Immature natural killer cell (primary cell): ENCODE results near the gene MC1R. TPM values are rescaled to one million over a fixed set of nuclear protein-coding genes. Genes with fewer than 3 reads are reported as not detected.
"Not testable (repeated sequence)": the region's sequence is repeated elsewhere in the genome, so short reads cannot be mapped to it uniquely, and the experiment has no call there.

Experiments
- DNase-seq, 3 donors: peaks; one replicate each; pipeline ENCODE4 v3.0.0; 2022; ENCODE audit warnings: mixed read lengths in 1 of 3
- H3K27ac Mint-ChIP-seq, 6 donors: one replicate each; pipeline ENCODE4 v1.8.0; 2020; ENCODE audit warnings: mixed read lengths in 6 of 6, mild to moderate bottlenecking in 5 of 6, inconsistent platforms in 4 of 6, moderate library complexity in 3 of 6
- H3K27me3 Mint-ChIP-seq, 3 donors: one replicate each; pipeline ENCODE4 v1.8.0; 2020 to 2021; ENCODE audit warnings: low read depth in 3 of 3, mild to moderate bottlenecking in 3 of 3, mixed read lengths in 3 of 3, moderate library complexity in 3 of 3, inconsistent platforms in 1 of 3
- H3K36me3 Mint-ChIP-seq, 3 donors: one replicate each; pipeline ENCODE4 v1.8.0; 2020; ENCODE audit warnings: mixed read lengths in 3 of 3, inconsistent platforms in 2 of 3, mild to moderate bottlenecking in 2 of 3
- H3K4me1 Mint-ChIP-seq, 2 donors: one replicate each; pipeline ENCODE4 v1.8.0; 2020; ENCODE audit warnings: inconsistent platforms in 2 of 2, mild to moderate bottlenecking in 2 of 2, mixed read lengths in 2 of 2, moderate library complexity in 1 of 2
- H3K4me3 Mint-ChIP-seq, 5 donors: one replicate each; pipeline ENCODE4 v1.8.0; 2020; ENCODE audit warnings: mild to moderate bottlenecking in 5 of 5, mixed read lengths in 5 of 5, inconsistent platforms in 3 of 5, moderate library complexity in 3 of 5
- H3K9me3 Mint-ChIP-seq, 6 donors: one replicate each; pipeline ENCODE4 v1.8.0; 2020; ENCODE audit warnings: mild to moderate bottlenecking in 6 of 6, mixed read lengths in 6 of 6, inconsistent platforms in 4 of 6, moderate library complexity in 3 of 6
- polyA plus RNA-seq, 3 donors: library from polyadenylated mRNA; unstranded; fragments of 300-500 nt; fragmentation: Illumina TruSeq; gene quantifications; one replicate each; pipeline ENCODE4 v1.2.3, GENCODE V29; 2021

MC1R gene
- polyA plus RNA-seq, 3 donors from 2014 or later = 0.34 to 1.1 TPM; not detected in 1

DNA sequence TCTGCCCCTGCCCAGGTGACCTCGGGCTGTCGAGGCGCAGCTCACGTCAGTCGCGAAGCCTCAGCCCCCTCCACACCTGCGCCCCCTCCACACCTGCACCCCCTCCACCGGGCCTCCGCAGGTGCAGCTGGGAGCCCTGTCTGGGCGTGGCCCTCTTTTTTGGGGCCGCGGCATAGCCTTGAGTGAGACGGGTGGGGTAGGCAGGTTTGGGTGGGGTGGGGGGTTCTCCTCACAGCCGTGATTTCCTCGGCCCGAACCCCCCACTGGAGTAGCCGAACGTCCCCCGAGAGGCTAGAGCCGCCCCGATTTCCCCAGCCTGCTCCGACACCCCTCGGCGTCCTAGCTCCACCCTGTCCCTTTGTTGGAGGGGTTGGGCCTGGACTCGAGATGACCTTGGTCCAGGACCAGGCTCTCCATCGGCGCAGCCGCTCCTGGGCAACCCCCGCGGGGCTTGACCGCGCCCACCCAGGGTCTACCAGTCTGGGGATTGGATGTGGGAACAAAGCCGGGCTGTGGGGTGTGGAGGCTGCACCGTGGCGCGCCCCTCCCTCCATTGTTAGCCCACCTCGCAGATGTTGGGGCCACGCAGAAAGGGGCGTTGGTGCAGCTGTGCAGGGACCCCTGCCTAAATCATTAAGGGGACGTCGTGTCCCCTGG, 5.1 kb downstream of the MC1R start:
- H3K9me3 Mint-ChIP-seq = no peaks in the 10 kb centered on the region
- no peak overlapping the region for H3K27ac Mint-ChIP-seq
- no peak overlapping the region for H3K4me3 Mint-ChIP-seq
- DNase-seq = no peak
- H3K4me1 Mint-ChIP-seq = peaks cover 14 to 26% of the 10 kb centered on the region in 2 donors
- H3K36me3 Mint-ChIP-seq = peaks cover 0 to 4% (median 0%) of the 10 kb centered on the region in 3 donors
- peaks cover 7 to 29% (median 13%) of the 10 kb centered on the region in 3 donors for H3K27me3 Mint-ChIP-seq

DNA sequence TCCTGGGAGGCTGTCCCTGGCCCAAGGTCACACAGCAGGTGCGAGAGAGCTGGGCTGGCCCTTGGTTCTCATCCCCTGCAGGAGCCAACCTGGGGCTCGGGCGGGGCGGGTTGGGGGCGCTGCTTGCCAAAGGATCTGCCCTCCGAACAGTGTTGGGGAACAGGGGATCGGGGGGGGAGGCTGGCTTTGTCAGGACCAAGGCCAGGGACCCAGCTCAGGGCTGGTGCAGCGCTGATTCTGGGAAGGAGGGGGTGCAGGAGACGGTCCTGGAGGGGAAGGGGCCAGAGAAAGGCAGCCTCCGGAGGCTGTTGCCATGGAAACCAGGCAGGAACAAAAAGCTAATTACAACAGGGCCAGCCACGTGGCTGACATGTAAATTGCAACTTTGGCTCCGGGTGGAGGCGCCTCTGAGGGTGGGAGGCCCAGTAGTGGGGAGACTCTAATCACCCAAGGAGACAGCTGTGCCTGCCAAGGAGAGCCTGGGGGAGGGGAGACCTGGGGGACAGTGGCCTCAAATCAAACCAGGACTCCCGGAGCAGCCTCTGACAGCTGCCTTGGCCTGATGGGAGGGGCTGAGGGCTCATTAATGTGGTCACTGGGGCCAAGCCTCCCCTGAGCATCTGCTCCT, 5.7 kb downstream of the MC1R start:
- Mint-ChIP-seq H3K4me1 (peaks cover 14 to 22% of the 10 kb centered on the region in 2 donors), H3K27me3 (peaks cover 7 to 26% (median 12%) of the 10 kb centered on the region in 3 donors), H3K27ac (no peak overlapping the region), H3K36me3 (peaks cover 0 to 4% (median 0%) of the 10 kb centered on the region in 3 donors), H3K9me3 (no peaks in the 10 kb centered on the region), H3K4me3 (peak overlapping the region in 1 of 5 donors; percentile 30)
- DNase-seq = peak in 1 of 3 donors; percentile 37

DNA sequence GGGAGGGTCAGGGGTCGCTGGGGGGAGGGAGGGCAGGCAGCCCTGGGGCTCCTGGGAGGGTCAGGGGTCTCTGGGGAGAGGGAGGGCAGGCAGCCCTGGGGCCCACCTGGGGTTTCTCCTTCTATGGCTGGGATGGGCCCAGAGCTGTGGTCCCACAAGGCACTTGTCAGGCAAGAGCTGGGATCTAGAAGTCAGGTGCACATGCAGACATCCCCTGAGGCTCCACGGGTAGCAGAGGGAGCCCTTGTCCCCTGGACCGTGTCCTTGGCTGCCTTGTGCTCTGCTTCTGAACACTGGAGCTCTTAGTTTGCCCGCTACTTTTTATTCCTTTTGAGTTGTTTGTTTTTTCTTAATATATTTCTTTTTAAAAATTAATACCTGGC, 6.3 kb downstream of the MC1R start:
- peaks cover 11 to 17% of the 10 kb centered on the region in 2 donors for H3K4me1 Mint-ChIP-seq
- H3K27ac Mint-ChIP-seq = no peak overlapping the region
- H3K4me3 Mint-ChIP-seq = peak overlapping the region in 1 of 5 donors; percentile 56
- DNase-seq = no peak
- H3K36me3 Mint-ChIP-seq = peaks cover 0 to 1% (median 0%) of the 10 kb centered on the region in 3 donors
- no peaks in the 10 kb centered on the region for H3K9me3 Mint-ChIP-seq
- H3K27me3 Mint-ChIP-seq = peaks cover 7 to 23% (median 15%) of the 10 kb centered on the region in 3 donors

DNA sequence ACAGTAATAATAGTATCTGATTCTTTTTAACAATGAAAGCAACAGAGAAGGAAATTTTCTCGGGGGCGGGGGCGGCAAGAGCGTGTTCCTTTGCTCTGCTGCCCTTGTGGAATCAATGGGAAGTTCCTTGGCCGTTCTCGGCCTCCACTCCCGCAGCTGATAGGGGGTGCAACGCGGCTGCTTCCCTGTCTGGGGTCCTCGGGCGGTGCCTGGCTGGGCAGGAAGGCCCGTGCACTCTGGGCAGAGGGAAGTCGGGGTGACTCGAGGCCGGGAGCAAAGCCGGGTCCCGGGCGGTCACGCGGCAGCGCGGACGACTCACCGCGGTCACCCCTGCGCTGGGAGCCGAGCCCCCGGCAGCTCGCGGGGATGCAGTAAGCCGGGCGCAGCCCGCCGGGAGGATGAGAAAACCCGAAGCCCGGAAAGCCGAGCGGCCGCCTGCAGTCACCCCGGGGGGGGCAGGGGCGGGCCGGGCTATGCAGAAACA, 7.0 kb downstream of the MC1R start:
- no peak overlapping the region for H3K27ac Mint-ChIP-seq
- no peaks in the 10 kb centered on the region for H3K36me3 Mint-ChIP-seq
- H3K27me3 Mint-ChIP-seq = peaks cover 7 to 17% (median 17%) of the 10 kb centered on the region in 3 donors
- DNase-seq = no peak
- no peaks in the 10 kb centered on the region for H3K9me3 Mint-ChIP-seq
- peak overlapping the region in 4 of 5 donors; percentile 32 to 64 (median 44) for H3K4me3 Mint-ChIP-seq
- H3K4me1 Mint-ChIP-seq = peaks cover 7 to 14% of the 10 kb centered on the region in 2 donors

DNA sequence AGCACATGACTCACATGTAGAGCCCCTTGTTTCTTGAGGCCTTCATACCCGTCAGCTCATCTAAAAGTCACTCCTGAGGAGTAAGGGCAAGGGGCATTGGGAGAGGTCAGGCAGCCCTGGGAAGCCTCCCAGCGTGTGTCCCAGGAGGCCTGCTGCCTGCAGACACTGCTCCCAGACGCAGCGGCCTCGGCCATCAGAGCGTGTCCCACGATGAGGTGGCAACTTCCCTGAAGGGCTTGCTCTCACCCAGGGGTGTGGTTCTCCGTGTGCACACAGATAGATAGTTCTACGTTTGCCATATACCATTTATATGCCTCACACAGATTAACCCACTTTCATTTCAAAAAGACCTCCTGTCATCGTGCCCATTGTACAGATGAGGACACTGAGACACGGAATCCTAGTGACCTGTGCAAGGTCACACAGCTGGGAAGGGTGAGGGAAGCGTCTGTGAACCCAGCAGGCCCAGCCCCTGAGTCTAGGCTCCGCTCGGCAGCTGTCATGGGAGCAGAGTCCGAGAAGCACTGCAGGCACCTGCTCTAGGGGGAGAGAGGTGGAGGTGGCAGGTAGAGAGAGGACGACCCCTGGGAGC, 12.7 kb downstream of the MC1R start:
- no peak for DNase-seq
- H3K9me3 Mint-ChIP-seq = no peaks in the 10 kb centered on the region
- H3K27me3 Mint-ChIP-seq = peaks cover 4 to 12% (median 7%) of the 10 kb centered on the region in 3 donors
- peaks cover 0 to 1% of the 10 kb centered on the region in 2 donors for H3K4me1 Mint-ChIP-seq
- no peak overlapping the region for H3K27ac Mint-ChIP-seq
- H3K4me3 Mint-ChIP-seq = no peak overlapping the region
- no peaks in the 10 kb centered on the region for H3K36me3 Mint-ChIP-seq

DNA sequence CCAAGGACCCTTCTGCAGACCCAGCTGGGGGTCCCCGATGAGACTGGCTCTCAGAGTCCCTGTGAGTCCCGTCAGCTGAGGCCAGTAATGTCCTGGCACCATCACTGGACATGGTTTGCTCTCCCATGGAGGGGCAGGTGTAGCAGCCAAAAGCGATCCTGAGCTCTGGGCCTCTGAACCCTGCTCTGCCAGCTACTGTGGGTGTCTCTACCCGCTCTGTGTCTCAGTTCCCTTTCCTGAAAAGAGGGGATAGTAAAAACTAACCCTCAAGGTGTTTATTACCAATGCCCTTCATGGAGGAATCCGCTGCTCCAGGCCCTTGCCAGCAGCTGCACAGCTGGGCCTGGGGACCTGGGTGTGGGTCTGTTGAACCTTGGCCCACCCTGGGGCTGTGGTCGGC, 13.3 kb downstream of the MC1R start:
- DNase-seq = no peak
- H3K4me3 Mint-ChIP-seq = no peak overlapping the region
- H3K27me3 Mint-ChIP-seq = peaks cover 4 to 7% (median 4%) of the 10 kb centered on the region in 3 donors
- no peak overlapping the region for H3K27ac Mint-ChIP-seq
- H3K9me3 Mint-ChIP-seq = no peaks in the 10 kb centered on the region
- H3K4me1 Mint-ChIP-seq = no peaks in the 10 kb centered on the region
- no peaks in the 10 kb centered on the region for H3K36me3 Mint-ChIP-seq

DNA sequence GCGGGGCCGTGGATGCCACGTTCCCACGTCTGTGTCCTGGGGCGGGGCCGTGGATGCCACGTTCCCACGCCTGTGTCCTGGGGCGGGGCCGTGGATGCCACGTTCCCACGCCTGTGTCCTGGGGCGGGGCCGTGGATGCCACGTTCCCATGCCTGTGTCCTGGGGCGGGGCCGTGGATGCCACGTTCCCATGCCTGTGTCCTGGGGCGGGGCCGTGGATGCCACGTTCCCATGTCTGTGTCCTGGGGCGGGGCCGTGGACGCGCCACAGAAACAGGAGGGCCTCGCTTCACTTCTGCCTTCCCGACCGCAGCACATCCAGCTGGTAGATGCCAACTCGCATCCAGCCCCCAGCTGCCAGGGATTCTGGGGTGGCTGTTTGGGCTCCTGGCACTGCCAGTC, 15.4 kb downstream of the MC1R start:
- H3K9me3 Mint-ChIP-seq, H3K27ac Mint-ChIP-seq, H3K4me1 Mint-ChIP-seq, DNase-seq, H3K4me3 Mint-ChIP-seq, H3K27me3 Mint-ChIP-seq, H3K36me3 Mint-ChIP-seq: not testable (repeated sequence)

DNA sequence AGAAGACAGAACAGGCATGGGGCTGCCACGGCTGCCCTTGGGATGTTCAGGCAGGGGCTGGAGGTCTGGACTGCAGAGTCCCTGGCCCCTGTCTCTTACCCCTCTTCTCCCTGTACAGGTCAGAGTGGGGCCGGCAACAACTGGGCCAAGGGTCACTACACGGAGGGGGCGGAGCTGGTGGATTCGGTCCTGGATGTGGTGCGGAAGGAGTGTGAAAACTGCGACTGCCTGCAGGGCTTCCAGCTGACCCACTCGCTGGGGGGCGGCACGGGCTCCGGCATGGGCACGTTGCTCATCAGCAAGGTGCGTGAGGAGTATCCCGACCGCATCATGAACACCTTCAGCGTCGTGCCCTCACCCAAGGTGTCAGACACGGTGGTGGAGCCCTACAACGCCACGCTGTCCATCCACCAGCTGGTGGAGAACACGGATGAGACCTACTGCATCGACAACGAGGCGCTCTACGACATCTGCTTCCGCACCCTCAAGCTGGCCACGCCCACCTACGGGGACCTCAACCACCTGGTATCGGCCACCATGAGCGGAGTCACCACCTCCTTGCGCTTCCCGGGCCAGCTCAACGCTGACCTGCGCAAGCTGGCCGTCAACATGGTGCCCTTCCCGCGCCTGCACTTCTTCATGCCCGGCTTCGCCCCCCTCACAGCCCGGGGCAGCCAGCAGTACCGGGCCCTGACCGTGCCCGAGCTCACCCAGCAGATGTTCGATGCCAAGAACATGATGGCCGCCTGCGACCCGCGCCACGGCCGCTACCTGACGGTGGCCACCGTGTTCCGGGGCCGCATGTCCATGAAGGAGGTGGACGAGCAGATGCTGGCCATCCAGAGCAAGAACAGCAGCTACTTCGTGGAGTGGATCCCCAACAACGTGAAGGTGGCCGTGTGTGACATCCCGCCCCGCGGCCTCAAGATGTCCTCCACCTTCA, 16.2 kb downstream of the MC1R start:
- Mint-ChIP-seq H3K4me1 (no peaks in the 10 kb centered on the region), H3K36me3 (no peaks in the 10 kb centered on the region), H3K9me3 (no peaks in the 10 kb centered on the region), H3K27ac (no peak overlapping the region), H3K4me3 (no peak overlapping the region), H3K27me3 (peaks cover 4 to 6% (median 6%) of the 10 kb centered on the region in 3 donors)
- no peak for DNase-seq

DNA sequence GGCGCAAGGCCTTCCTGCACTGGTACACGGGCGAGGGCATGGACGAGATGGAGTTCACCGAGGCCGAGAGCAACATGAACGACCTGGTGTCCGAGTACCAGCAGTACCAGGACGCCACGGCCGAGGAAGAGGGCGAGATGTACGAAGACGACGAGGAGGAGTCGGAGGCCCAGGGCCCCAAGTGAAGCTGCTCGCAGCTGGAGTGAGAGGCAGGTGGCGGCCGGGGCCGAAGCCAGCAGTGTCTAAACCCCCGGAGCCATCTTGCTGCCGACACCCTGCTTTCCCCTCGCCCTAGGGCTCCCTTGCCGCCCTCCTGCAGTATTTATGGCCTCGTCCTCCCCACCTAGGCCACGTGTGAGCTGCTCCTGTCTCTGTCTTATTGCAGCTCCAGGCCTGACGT, 17.0 kb downstream of the MC1R start:
- not testable (repeated sequence) for H3K9me3 Mint-ChIP-seq, H3K27ac Mint-ChIP-seq, DNase-seq, H3K4me3 Mint-ChIP-seq, H3K36me3 Mint-ChIP-seq, H3K27me3 Mint-ChIP-seq, H3K4me1 Mint-ChIP-seq

DNA sequence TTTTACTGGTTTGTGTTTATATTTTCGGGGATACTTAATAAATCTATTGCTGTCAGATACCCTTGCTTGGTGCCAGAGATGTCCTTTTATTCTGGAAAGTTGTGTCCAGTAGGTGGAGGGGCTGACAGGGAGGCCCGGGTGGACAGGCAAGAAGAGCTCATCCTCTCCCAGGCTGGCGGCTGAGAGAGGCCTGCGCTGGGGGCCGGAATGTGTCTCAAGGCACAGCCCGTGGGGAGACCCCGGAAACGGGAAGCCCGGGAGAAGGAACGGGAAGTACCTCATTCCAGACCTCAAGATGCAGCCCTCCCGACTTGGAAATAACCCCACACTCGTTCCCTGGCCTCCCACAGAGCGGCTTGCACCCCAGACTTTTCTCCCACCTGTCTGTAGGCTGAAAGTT, 17.4 kb downstream of the MC1R start:
- DNase-seq = no peak
- H3K36me3 Mint-ChIP-seq = no peaks in the 10 kb centered on the region
- H3K27me3 Mint-ChIP-seq = peaks cover 1 to 5% (median 4%) of the 10 kb centered on the region in 3 donors
- H3K9me3 Mint-ChIP-seq = no peaks in the 10 kb centered on the region
- no peak overlapping the region for H3K27ac Mint-ChIP-seq
- no peaks in the 10 kb centered on the region for H3K4me1 Mint-ChIP-seq
- no peak overlapping the region for H3K4me3 Mint-ChIP-seq

DNA sequence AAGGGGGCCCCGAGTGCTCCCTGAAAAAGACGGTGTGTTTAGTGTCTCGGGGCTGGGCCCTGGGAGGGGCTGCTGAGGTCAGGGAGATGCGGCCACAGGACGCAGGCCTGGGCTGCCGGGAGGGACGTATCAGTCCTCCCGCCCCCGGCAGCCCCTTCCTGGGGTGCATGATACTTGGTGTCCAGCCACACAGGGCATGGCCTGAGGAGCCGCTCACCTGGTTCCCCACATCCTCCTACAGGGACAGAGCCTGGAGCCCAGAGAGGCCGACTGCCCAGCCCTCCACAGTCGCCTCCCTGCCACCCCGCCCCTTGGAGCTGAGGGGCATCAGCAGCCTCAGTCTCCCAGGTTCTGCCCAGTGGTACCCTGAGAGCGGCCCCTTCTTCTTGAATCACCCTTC, 17.8 kb downstream of the MC1R start:
- no peaks in the 10 kb centered on the region for H3K9me3 Mint-ChIP-seq
- H3K36me3 Mint-ChIP-seq = no peaks in the 10 kb centered on the region
- no peaks in the 10 kb centered on the region for H3K4me1 Mint-ChIP-seq
- no peak overlapping the region for H3K27ac Mint-ChIP-seq
- peaks cover 0 to 4% (median 4%) of the 10 kb centered on the region in 3 donors for H3K27me3 Mint-ChIP-seq
- no peak overlapping the region for H3K4me3 Mint-ChIP-seq
- no peak for DNase-seq

DNA sequence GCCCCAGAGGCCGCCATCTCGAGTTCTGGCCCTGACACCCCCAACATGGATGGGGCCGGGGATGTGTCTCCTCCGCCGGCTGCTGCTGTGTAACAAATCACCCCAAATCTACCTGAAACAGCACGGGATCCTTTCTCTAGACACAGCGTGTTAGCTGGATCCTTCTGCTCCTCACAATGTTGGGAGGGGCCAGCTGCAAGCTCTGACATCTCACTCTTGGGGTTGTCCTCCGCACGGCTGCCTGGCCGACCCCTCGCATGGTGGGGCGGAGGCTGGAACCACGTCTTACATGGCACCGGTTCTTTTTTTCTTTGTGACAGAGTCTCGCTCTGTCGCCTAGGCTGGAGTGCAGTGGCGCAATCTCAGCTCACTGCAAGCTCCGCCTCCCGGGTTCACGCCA, 18.3 kb downstream of the MC1R start:
- peaks cover 0 to 4% (median 4%) of the 10 kb centered on the region in 3 donors for H3K27me3 Mint-ChIP-seq
- H3K4me3 Mint-ChIP-seq = no peak overlapping the region
- no peaks in the 10 kb centered on the region for H3K4me1 Mint-ChIP-seq
- H3K9me3 Mint-ChIP-seq = no peaks in the 10 kb centered on the region
- DNase-seq = no peak
- no peaks in the 10 kb centered on the region for H3K36me3 Mint-ChIP-seq
- H3K27ac Mint-ChIP-seq = no peak overlapping the region

DNA sequence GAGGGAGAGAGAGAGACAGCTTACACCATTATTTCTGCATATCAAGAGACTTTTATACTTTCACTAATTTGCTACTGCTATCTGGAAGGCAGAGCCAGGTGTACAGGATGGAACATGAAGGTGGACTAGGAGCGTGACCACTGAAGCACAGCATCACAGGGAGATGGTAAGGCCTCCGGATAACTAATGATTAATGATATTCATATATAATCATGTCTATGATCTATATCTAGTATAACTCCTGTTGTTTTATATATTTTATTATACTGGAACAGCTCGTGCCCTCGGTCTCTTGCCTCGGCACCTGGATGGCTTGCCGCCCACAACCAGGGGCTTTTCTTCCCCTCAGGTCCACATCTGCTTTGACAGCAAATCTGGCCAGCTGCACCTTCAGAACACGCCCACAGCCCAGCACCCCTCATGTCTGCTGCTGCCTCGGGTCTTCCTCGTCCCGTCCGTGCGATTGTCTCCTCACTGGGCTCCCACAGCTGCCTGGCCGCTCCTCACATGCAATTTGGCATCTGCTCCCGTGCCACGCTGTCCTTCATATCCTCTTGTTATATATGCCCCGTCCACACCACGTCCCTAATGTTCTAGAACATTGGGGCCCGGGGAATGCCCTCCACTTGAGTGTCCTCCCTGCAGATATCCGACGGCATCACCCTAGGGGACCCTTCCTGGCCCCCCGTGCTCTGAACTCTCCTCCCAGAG, 19.7 kb downstream of the MC1R start:
- no peak for DNase-seq
- Mint-ChIP-seq H3K9me3 (no peaks in the 10 kb centered on the region), H3K4me3 (no peak overlapping the region), H3K4me1 (no peaks in the 10 kb centered on the region), H3K27me3 (peaks cover 0 to 6% (median 4%) of the 10 kb centered on the region in 3 donors), H3K27ac (no peak overlapping the region), H3K36me3 (no peaks in the 10 kb centered on the region)
